SK-N-SH treated with all-trans-retinoic acid at 6 μM for 48 hours (cell line): ENCODE measurements around the gene UBR1.
"Not testable (repeated sequence)": the region's sequence is repeated elsewhere in the genome, so short reads cannot be mapped to it uniquely, and the experiment has no call there.

Experiments used
- ATAC-seq: fragments of 200-7000 bp; cut with Tn5 transposase; 3 replicates; pipeline ENCODE4 v1.9.1; 2020; ENCODE audit warnings: mild to moderate bottlenecking, moderate library complexity
- ARNTL ChIP-seq: fragments of 450-650 bp; formaldehyde crosslinking; IDR thresholded peaks from 2 replicates; pipeline ENCODE4 v1.5.0; 2020; ENCODE audit warnings: low read depth, mild to moderate bottlenecking, moderate library complexity, borderline replicate concordance
- BACH2 ChIP-seq: fragments of 250-450 bp; sonication (Bioruptor Pico); IDR thresholded peaks from 2 replicates; pipeline ENCODE4 v1.9.0; 2021; ENCODE audit warnings: mild to moderate bottlenecking, borderline replicate concordance
- CSDC2 ChIP-seq: fragments of 250-450 bp; sonication (Bioruptor Pico); IDR thresholded peaks from 2 replicates; pipeline ENCODE4 v1.5.0; 2020; ENCODE audit warnings: mild to moderate bottlenecking, moderate library complexity
- ESRRG ChIP-seq: fragments of 250-450 bp; sonication (Bioruptor Pico); IDR thresholded peaks from 2 replicates; pipeline ENCODE4 v1.6.1; 2021; ENCODE audit warnings: mild to moderate bottlenecking
- GLIS3 ChIP-seq: fragments of 250-450 bp; sonication (Bioruptor Pico); IDR thresholded peaks from 2 replicates; pipeline ENCODE4 v1.5.0; 2020; ENCODE audit warnings: mild to moderate bottlenecking, moderate library complexity
- ISL1 ChIP-seq: fragments of 250-450 bp; sonication (Bioruptor Pico); IDR thresholded peaks from 2 replicates; pipeline ENCODE4 v2.1.2; 2022; ENCODE audit warnings: mild to moderate bottlenecking, moderate library complexity
- OSR1 ChIP-seq: fragments of 250-450 bp; sonication (Bioruptor Pico); IDR thresholded peaks from 2 replicates; pipeline ENCODE4 v1.8.0; 2022; ENCODE audit warnings: moderate library complexity, mild to moderate bottlenecking, inconsistent platforms
- PPARA ChIP-seq: fragments of 250-450 bp; sonication (Bioruptor Pico); IDR thresholded peaks from 2 replicates; pipeline ENCODE4 v1.5.0; 2020; ENCODE audit warnings: mild to moderate bottlenecking, borderline replicate concordance
- RARB ChIP-seq: fragments of 250-450 bp; sonication (Bioruptor Pico); IDR thresholded peaks from 2 replicates; pipeline ENCODE4 v1.8.0; 2021; ENCODE audit warnings: mild to moderate bottlenecking, moderate library complexity
- SNAI2 ChIP-seq: fragments of 250-450 bp; sonication (Bioruptor Pico); IDR thresholded peaks from 2 replicates; pipeline ENCODE4 v1.5.0; 2020; ENCODE audit warnings: mild to moderate bottlenecking, moderate library complexity
- TCF4 ChIP-seq: fragments of 250-450 bp; sonication (Bioruptor Pico); IDR thresholded peaks from 2 replicates; pipeline ENCODE4 v1.8.0; 2021; ENCODE audit warnings: mild to moderate bottlenecking, moderate library complexity, borderline replicate concordance
- TOX ChIP-seq: fragments of 250-450 bp; sonication (Bioruptor Pico); IDR thresholded peaks from 2 replicates; pipeline ENCODE4 v1.8.0; 2021; ENCODE audit warnings: mild to moderate bottlenecking, moderate library complexity, borderline replicate concordance
- ZC3H10 ChIP-seq: fragments of 250-450 bp; sonication (Bioruptor Pico); IDR thresholded peaks from 2 replicates; pipeline ENCODE4 v1.5.1; 2021; ENCODE audit warnings: mild to moderate bottlenecking, moderate library complexity
- ZFP3 ChIP-seq: fragments of 250-450 bp; sonication (Bioruptor Pico); IDR thresholded peaks from 2 replicates; pipeline ENCODE4 v1.5.0; 2020; ENCODE audit warnings: mild to moderate bottlenecking, moderate library complexity
- ZFP30 ChIP-seq: fragments of 450-650 bp; formaldehyde crosslinking; IDR thresholded peaks from 2 replicates; pipeline ENCODE4 v1.5.0; 2022; ENCODE audit warnings: mild to moderate bottlenecking, moderate library complexity
- ZNF70 ChIP-seq: fragments of 450-650 bp; formaldehyde crosslinking; IDR thresholded peaks from 2 replicates; pipeline ENCODE4 v1.5.0; 2020; ENCODE audit warnings: mild to moderate bottlenecking, moderate library complexity
- ZNF8 ChIP-seq: fragments of 450-650 bp; formaldehyde crosslinking; IDR thresholded peaks from 2 replicates; pipeline ENCODE4 v1.5.0; 2020; ENCODE audit warnings: mild to moderate bottlenecking, moderate library complexity
- TF ChIP-seq, protein P1 (sequence below): fragments of 250-450 bp; sonication (Bioruptor Pico); IDR thresholded peaks from 2 replicates; pipeline ENCODE4 v1.8.0; 2020; ENCODE audit warnings: mild to moderate bottlenecking, moderate library complexity, borderline replicate concordance
- TF ChIP-seq, protein P2 (sequence below): fragments of 250-450 bp; sonication (Bioruptor Pico); IDR thresholded peaks from 2 replicates; pipeline ENCODE4 v1.5.1; 2021; ENCODE audit warnings: mild to moderate bottlenecking, moderate library complexity
- TF ChIP-seq, protein P3 (sequence below): fragments of 250-450 bp; sonication (Bioruptor Pico); IDR thresholded peaks from 2 replicates; pipeline ENCODE4 v1.8.0; 2021; ENCODE audit warnings: low read depth, mild to moderate bottlenecking, moderate library complexity, borderline replicate concordance

The UBR1 gene

DNA sequence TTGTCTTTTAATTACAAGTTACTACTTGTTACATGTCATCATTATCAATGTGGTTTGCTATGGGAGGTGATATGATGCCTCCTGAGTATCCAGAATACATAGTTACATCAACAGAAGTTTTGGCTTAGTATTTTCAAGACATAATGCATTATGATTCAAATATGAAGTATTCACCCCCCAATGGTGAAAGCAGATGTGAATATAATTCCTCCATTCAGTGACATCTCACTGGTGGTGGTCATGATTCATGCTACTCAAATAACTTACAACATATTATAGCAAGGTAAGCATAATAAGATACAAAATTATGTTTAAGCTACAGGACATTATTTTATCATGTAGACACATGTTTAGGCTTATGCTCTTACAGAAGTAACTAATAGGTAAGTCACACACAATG, 150.3 kb downstream of the UBR1 start:
- no peak for TF ChIP-seq ZFP3 (CRISPR knock-in tag)
- no peak for TF ChIP-seq ARNTL
- no peak for TF ChIP-seq OSR1 (CRISPR knock-in tag)
- no peak for TF ChIP-seq BACH2 (CRISPR knock-in tag)
- TF ChIP-seq, protein P1, sequence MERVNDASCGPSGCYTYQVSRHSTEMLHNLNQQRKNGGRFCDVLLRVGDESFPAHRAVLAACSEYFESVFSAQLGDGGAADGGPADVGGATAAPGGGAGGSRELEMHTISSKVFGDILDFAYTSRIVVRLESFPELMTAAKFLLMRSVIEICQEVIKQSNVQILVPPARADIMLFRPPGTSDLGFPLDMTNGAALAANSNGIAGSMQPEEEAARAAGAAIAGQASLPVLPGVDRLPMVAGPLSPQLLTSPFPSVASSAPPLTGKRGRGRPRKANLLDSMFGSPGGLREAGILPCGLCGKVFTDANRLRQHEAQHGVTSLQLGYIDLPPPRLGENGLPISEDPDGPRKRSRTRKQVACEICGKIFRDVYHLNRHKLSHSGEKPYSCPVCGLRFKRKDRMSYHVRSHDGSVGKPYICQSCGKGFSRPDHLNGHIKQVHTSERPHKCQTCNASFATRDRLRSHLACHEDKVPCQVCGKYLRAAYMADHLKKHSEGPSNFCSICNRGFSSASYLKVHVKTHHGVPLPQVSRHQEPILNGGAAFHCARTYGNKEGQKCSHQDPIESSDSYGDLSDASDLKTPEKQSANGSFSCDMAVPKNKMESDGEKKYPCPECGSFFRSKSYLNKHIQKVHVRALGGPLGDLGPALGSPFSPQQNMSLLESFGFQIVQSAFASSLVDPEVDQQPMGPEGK: no peak
- TF ChIP-seq ZC3H10 (CRISPR knock-in tag): no peak

DNA sequence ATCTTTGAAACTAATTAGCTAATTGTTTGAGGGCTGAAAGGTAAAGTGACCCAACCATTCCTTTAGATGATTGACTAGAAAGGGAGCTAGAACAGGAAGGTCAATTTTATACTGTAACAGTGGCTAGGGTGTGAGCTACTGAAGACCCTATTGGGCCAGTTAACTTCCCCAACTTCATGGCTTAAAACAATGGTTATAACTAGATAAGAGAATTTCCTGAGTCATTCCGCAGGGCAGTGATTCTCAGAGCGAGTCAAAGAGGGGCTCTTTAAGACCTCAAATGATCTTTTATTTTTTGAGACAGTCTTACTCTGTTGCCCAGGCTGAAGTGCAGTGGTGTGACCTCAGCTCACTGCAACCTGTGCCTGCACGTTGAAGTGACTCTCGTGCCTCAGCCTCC, 151.5 kb downstream of the UBR1 start:
- ATAC-seq: no peak
- no peak for TF ChIP-seq ZNF70 (CRISPR knock-in tag)
- TF ChIP-seq ESRRG (CRISPR knock-in tag): no peak
- no peak for TF ChIP-seq TCF4 (CRISPR knock-in tag)
- TF ChIP-seq ISL1 (CRISPR knock-in tag): no peak
- TF ChIP-seq BACH2 (CRISPR knock-in tag): no peak
- no peak for TF ChIP-seq ZFP30 (CRISPR knock-in tag)
- TF ChIP-seq, protein P2, sequence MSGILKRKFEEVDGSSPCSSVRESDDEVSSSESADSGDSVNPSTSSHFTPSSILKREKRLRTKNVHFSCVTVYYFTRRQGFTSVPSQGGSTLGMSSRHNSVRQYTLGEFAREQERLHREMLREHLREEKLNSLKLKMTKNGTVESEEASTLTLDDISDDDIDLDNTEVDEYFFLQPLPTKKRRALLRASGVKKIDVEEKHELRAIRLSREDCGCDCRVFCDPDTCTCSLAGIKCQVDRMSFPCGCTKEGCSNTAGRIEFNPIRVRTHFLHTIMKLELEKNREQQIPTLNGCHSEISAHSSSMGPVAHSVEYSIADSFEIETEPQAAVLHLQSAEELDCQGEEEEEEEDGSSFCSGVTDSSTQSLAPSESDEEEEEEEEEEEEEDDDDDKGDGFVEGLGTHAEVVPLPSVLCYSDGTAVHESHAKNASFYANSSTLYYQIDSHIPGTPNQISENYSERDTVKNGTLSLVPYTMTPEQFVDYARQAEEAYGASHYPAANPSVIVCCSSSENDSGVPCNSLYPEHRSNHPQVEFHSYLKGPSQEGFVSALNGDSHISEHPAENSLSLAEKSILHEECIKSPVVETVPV (CRISPR knock-in tag): no peak
- TF ChIP-seq SNAI2 (CRISPR knock-in tag): no peak

More for the DNA sequence above, 150.3 kb downstream of the UBR1 start:
- no peak; the same call in 1 of the 3 replicates for ATAC-seq

DNA sequence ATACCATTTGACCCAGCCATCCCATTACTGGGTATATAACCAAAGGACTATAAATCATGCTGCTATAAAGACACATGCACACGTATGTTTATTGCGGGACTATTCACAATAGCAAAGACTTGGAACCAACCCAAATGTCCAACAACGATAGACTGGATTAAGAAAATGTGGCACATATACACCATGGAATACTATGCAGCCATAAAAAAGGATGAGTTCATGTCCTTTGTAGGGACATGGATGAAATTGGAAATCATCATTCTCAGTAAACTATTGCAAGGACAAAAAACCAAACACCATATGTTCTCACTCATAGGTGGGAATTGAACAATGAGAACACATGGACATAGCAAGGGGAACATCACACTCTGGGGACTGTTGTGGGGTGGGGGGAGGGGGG, 156.9 kb downstream of the UBR1 start:
- not testable (repeated sequence) for ATAC-seq

DNA sequence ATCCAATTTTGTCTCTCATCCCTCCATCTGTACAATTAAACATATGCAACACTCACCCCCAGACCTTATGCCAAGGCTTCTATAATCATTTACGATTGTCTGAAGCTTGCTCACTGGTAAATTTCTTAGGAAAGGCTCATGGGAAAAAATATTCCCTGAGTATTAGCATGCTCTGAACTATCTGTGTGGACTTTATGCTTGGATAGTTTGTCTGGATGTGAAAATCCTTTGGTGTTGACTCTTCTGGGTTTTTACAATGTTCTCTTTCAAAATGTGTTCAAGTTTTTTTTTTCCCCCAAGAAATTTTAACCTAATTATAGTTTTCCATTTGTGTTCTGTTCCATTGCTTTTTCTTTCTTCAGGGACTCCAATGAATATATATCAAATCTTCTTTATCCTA, 165.3 kb downstream of the UBR1 start:
- TF ChIP-seq OSR1 (CRISPR knock-in tag): no peak
- TF ChIP-seq ZNF8 (CRISPR knock-in tag): no peak
- no peak for TF ChIP-seq ZC3H10 (CRISPR knock-in tag)
- TF ChIP-seq, protein P3, sequence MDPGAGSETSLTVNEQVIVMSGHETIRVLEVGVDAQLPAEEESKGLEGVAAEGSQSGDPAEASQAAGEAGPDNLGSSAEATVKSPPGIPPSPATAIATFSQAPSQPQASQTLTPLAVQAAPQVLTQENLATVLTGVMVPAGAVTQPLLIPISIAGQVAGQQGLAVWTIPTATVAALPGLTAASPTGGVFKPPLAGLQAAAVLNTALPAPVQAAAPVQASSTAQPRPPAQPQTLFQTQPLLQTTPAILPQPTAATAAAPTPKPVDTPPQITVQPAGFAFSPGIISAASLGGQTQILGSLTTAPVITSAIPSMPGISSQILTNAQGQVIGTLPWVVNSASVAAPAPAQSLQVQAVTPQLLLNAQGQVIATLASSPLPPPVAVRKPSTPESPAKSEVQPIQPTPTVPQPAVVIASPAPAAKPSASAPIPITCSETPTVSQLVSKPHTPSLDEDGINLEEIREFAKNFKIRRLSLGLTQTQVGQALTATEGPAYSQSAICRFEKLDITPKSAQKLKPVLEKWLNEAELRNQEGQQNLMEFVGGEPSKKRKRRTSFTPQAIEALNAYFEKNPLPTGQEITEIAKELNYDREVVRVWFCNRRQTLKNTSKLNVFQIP (CRISPR knock-in tag): no peak
- no peak for TF ChIP-seq GLIS3 (CRISPR knock-in tag)
- TF ChIP-seq RARB (CRISPR knock-in tag): no peak
- ATAC-seq: no peak

DNA sequence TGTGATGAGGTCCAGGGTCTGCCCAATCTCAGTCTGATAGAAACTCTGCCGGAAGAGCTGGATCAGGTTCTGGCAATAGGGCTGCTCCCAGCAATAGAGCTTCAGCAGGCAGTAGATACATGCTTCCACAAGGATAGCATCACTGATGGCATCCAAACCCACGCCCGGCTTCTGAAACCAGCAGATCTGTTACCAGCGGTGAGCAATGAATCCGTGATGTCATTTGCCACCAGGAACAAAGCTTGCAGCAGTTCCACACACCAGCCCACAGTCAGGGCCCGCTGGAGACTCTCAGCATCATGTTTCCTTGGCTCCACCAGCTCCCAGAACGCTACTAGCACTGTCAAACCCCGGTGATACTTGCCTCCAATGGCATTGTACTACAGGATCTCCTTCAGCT, 166.0 kb downstream of the UBR1 start:
- no peak for ATAC-seq
- TF ChIP-seq ZFP3 (CRISPR knock-in tag): no peak
- TF ChIP-seq, protein P3 (CRISPR knock-in tag): no peak
- no peak for TF ChIP-seq ZNF8 (CRISPR knock-in tag)
- TF ChIP-seq ARNTL: no peak
- no peak for TF ChIP-seq RARB (CRISPR knock-in tag)
- no peak for TF ChIP-seq CSDC2 (CRISPR knock-in tag)
- no peak for TF ChIP-seq ZNF70 (CRISPR knock-in tag)
- no peak for TF ChIP-seq PPARA (CRISPR knock-in tag)
- TF ChIP-seq, protein P2 (CRISPR knock-in tag): no peak
- TF ChIP-seq, protein P1: no peak
- TF ChIP-seq GLIS3 (CRISPR knock-in tag): no peak
- TF ChIP-seq ESRRG (CRISPR knock-in tag): no peak
- TF ChIP-seq TCF4 (CRISPR knock-in tag): no peak
- TF ChIP-seq TOX: no peak
- TF ChIP-seq SNAI2 (CRISPR knock-in tag): no peak
